HS-5 (cell line): Measurements from ENCODE around the gene CAST.

Experiments used
- DNase-seq: peaks from one replicate; pipeline ENCODE4 v3.0.0-alpha.2; 2012; ENCODE audit warnings: low read depth

The CAST gene

GRCh38 chr5:96648023-96648422, 14.2 kb upstream of the CAST start:
- no peak for DNase-seq

- no peak for DNase-seq
Observed at GRCh38 chr5:96648593-96648992, 13.6 kb upstream of the CAST start.

- DNase-seq = no peak
Observed at GRCh38 chr5:96649251-96649662, 12.9 kb upstream of the CAST start.

- DNase-seq = no peak
Observed at GRCh38 chr5:96649681-96650540, 12.3 kb upstream of the CAST start.

GRCh38 chr5:96651047-96651446, 11.1 kb upstream of the CAST start:
- DNase-seq = no peak

GRCh38 chr5:96651948-96652753, 10.0 kb upstream of the CAST start:
- no peak for DNase-seq

- no peak for DNase-seq
Observed at GRCh38 chr5:96652769-96653454, 9.3 kb upstream of the CAST start.

GRCh38 chr5:96654209-96654608, 8.0 kb upstream of the CAST start:
- DNase-seq = no peak

- no peak for DNase-seq
Observed at GRCh38 chr5:96655085-96655484, 7.1 kb upstream of the CAST start.

GRCh38 chr5:96655506-96655905, 6.7 kb upstream of the CAST start:
- DNase-seq = no peak

- DNase-seq = peak; percentile 88
Observed at GRCh38 chr5:96657068-96657467, 5.1 kb upstream of the CAST start.

- no peak for DNase-seq
Observed at GRCh38 chr5:96658272-96658671, 3.9 kb upstream of the CAST start.

GRCh38 chr5:96659170-96659569, 3.0 kb upstream of the CAST start:
- DNase-seq = no peak

GRCh38 chr5:96660971-96661854, 963 bp upstream of the CAST start:
- DNase-seq = no peak

- DNase-seq = peak; percentile 73
Observed at GRCh38 chr5:96662725-96663518, 746 bp downstream of the CAST start.

GRCh38 chr5:96663608-96664007, 1.4 kb downstream of the CAST start:
- no peak for DNase-seq

GRCh38 chr5:96664669-96665068, 2.5 kb downstream of the CAST start:
- DNase-seq = no peak

- no peak for DNase-seq
Observed at GRCh38 chr5:96668725-96669124, 6.5 kb downstream of the CAST start.

- DNase-seq = no peak
Observed at GRCh38 chr5:96669909-96670308, 7.7 kb downstream of the CAST start.

- DNase-seq = no peak
Observed at GRCh38 chr5:96671441-96671840, 9.3 kb downstream of the CAST start.

GRCh38 chr5:96673127-96673526, 11.0 kb downstream of the CAST start:
- no peak for DNase-seq
